ENCODE results near the gene GPX4.

The GPX4 gene

DNA sequence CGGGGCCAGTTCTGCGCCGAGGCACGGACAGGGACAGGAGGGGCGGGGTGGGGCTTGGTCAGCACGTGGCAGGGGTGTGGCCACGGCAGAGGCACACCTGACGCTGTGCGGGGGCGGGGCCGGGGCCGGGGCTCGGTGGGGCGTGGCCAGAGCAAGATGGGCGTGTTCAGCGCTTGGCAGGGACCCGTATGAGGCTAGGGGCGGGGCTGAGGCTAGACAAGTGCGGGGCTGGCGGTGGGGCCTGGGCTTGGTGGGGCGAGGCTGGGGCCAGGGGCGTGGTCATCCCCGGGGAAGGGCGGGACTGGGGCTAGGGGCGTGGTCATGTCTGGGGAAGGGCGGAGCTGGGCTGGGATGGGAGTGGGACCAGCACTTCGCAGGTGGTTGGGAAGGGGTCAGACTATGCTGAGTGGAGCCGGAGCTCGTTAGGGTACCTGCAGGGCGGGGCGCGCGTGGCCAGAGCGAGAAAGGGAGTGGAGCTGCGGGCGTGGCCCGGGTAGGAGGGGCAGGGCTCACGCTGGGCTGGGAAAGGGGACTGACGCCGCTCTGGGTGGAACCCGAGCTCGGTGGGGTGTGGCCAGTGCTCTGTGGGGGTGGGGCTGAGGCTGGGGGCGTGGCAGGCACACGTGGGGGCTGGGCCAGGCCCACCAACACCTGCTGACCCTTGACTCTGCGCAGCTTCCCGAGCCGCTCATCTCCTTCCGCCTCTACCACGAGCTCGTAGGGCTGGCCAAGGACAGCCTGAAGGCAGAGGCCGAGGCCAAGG, 21.4 kb upstream of the GPX4 start:
- FAIRE-seq = no peak
- no peak for DNase-seq (ENCODE audit: insufficient read length, low spot score)
- TF ChIP-seq, protein P1, sequence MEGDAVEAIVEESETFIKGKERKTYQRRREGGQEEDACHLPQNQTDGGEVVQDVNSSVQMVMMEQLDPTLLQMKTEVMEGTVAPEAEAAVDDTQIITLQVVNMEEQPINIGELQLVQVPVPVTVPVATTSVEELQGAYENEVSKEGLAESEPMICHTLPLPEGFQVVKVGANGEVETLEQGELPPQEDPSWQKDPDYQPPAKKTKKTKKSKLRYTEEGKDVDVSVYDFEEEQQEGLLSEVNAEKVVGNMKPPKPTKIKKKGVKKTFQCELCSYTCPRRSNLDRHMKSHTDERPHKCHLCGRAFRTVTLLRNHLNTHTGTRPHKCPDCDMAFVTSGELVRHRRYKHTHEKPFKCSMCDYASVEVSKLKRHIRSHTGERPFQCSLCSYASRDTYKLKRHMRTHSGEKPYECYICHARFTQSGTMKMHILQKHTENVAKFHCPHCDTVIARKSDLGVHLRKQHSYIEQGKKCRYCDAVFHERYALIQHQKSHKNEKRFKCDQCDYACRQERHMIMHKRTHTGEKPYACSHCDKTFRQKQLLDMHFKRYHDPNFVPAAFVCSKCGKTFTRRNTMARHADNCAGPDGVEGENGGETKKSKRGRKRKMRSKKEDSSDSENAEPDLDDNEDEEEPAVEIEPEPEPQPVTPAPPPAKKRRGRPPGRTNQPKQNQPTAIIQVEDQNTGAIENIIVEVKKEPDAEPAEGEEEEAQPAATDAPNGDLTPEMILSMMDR (IDR thresholded peaks at IDR 0.05; ENCODE audit: insufficient read depth, missing control alignments) = no peak

- TF ChIP-seq, protein P1 (IDR thresholded peaks at IDR 0.05; ENCODE audit: insufficient read depth, missing control alignments) = no peak
- DNase-seq (ENCODE audit: insufficient read length, low spot score) (no peak), FAIRE-seq (no peak)
Measured at GRCh38 chr19:1082928-1083816, 20.6 kb upstream of the GPX4 start.

DNA sequence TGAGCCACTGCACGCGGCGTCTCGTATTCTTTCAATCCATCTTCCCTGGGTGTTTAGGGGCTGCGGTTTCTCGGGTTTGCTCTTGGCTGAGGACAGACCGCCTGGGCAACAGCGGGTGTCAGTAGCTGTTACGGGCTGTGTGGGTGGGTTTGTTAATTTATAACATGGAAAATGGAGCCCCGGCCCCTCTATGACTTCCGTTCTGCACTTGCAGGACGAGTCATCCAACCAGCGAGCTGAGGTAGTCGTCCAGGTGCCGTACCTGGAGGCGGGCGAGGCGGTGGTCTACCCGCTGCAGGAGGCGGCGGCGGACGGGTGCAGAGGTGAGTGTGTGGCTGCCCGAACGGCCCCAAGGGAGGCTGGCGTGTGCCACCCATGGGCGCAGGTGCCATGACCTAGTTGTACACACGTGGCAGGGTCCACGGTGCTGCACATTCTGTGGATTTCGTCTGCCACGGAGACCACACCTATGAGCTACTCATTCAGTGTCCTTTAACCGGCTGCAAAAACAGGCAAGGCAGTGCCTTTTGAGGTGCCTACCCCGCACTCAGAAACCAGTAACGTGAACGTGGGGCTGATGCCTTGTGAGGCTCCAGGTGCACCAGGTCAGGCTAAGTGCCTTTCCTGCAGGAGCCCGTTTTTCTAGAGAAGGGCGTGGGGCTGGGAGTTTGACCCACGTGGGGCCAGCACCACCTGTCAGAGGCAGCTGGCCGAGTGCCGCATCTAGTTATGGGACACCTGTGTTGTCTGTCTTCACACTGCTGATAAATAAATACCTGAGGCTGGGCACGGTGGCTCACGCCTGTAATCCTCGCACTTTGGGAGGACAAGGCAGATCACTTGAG, 19.5 kb upstream of the GPX4 start:
- FAIRE-seq (no peak), DNase-seq (ENCODE audit: insufficient read length, low spot score) (no peak)
- TF ChIP-seq, protein P1 (IDR thresholded peaks at IDR 0.05; ENCODE audit: insufficient read depth, missing control alignments) = no peak

DNA sequence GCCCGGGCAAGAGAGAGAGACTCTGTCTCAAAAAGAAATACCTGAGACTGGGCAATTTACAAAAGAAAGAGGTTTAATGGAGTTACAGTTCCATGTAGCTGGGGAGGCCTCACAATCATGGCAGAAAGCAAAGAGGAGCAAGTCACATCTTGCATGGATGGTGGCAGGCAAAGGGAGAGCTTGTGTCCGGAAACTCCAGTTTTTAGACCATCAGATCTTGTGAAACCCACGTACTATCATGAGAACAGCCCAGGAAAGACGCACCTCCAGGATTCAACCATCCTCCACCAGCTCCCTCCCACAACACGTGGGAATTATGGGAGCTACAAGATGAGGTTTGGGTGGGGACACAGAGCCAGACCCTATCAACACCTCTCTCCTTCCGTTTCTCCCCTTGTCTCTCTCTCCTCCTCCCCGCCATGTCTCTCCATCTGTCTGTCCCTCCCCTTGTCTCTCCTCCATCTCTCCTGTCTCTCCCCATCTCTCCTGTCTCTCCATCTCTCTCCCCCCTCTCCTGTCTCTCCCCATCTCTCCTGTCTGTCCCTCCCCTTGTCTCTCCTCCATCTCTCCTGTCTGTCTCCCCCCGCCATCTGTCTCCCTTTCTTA, 18.6 kb upstream of the GPX4 start:
- TF ChIP-seq, protein P1 (IDR thresholded peaks at IDR 0.05; ENCODE audit: insufficient read depth, missing control alignments) = no peak
- no peak for DNase-seq (ENCODE audit: insufficient read length, low spot score)
- FAIRE-seq = no peak

DNA sequence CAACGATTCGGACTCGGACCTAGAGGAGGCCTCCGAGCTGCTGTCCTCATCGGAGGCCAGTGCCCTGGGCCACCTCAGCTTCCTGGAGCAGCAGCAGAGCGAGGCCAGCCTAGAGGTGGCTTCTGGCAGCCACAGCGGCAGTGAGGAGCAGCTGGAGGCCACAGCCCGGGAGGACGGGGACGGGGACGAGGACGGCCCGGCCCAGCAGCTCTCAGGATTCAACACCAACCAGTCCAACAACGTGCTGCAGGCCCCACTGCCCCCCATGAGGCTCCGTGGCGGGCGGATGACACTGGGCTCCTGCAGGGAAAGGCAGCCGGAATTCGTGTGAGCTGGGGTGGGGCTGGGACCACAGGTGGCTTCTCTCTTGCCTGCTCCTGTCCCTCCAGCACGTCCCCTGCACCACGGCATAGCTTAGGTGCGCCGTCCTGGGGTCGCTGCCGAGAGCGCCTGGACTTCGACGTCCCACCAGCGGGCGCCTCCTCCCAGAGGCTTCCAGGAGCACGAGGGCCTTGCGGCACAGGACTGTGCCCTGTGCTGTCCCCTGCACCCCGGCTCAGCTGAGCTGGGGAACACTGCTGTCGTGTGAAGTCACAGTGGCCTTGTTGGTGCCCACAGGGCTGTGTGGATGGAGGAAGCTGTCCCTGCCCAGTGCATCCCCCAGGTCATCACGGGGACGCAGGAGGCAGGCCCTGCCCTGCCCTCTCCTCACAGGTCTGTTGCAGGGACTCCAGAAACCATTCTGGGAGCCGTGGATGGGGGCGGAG, 17.9 kb upstream of the GPX4 start:
- DNase-seq (ENCODE audit: insufficient read length, low spot score) (no peak), FAIRE-seq (no peak)
- TF ChIP-seq, protein P1 (IDR thresholded peaks at IDR 0.05; ENCODE audit: insufficient read depth, missing control alignments) = no peak

DNA sequence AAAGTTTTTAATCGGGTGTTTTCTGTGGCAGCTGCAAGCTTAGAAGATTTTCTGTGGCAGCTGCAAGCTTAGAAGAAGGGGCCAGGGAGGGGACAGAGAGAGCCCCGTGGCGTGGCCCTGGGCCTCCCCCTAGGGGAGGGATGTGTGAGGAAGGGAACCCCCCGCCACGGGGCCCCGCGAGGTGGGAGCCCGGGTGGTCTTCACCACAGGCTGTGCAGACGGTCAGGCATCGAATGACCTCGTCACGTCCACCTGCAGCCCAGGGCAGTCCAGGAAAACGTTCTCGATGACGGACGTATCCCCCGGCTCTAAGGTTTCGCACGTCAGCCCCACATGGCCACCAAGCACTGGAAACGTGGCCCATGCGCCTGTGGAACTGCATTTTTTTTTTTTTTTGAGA, 17.2 kb upstream of the GPX4 start:
- FAIRE-seq = no peak
- TF ChIP-seq, protein P1 (IDR thresholded peaks at IDR 0.05; ENCODE audit: insufficient read depth, missing control alignments) = no peak
- no peak for DNase-seq (ENCODE audit: insufficient read length, low spot score)
